Measurements from ENCODE around the gene MAPRE2.
"Not testable (repeated sequence)": the region's sequence is repeated elsewhere in the genome, so short reads cannot be mapped to it uniquely, and the experiment has no call there.

MAPRE2 gene

DNA sequence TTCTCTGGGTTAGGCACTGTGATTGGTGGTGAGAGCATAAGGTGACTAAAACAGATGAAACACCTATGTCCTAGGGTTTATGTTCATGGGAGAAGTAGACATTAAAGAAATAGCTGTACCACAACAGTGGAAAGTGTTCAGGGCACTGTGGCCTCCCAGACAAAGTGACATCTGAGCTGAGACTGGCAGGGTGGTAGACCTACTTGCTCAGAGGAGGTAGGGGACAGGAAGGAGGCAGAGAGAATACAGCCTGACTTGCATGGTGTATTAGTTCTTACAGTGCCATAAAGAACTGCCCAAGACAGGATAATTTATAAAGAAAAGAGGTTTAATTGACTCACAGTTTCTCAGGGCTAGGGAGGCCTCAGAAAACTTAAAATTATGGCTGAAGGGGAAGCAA is 82.6 kb downstream of the MAPRE2 start:
- no peak for DNase-seq (ENCODE audit: low spot score)

DNA sequence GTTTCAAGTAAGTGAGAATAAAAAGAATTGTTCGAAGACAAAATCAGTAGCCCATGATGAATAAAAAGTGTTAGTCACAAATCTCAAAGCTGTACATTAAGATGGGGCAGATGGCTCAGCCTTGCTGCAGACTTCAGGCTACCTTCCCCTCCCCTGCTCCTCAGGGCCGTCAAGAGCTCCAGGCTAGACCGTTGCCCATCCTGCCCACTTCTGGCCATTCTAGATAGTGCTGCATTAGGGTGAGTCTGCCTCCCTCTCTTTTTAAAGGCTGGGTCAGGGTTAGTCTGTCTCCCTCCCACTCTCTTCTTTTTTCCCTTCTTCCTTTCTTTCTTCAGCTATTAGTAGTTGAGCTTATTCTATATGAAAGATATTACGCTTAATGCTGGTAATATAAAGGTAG is 86.0 kb downstream of the MAPRE2 start:
- no peak for DNase-seq (ENCODE audit: low spot score)

DNA sequence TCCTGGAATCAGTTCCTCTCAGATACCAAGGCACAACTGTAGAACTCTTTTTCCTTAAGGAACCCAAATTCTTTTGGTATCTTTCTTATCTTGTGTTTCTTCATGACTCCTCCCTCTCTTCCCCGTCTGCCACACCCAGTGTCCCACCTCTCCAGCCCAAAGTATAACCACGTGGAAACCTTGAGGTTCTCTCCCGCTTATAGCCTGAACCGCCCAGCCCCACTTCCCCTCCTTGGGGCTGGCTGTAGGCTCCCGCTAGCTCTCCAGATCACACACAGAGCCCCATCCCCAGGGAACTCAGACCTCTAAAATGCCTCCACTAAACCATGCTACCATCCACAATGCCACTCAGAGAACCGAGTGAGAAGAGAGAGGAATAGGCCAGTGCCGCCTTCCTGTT is 87.5 kb downstream of the MAPRE2 start:
- no peak for DNase-seq (ENCODE audit: low spot score)

DNA sequence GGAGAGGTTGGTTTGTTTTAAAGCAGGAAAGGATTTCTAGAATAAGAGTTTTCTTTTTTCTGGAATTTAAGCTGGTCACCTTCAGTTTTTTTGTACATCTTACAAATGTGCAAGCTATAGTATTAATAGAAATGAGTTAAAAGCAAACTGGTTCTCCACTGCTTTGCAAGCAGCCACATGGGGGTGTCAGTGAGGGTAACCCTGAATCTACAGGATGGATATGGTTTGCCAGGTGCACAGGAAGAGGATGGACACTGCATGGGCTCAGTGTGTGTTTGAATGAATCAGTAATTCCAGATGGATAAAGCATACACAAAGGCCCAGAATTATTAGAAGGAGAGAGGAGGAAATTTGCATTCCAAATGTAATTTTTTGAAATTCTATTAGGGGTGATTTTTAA is 89.0 kb downstream of the MAPRE2 start:
- no peak for DNase-seq (ENCODE audit: low spot score)

DNA sequence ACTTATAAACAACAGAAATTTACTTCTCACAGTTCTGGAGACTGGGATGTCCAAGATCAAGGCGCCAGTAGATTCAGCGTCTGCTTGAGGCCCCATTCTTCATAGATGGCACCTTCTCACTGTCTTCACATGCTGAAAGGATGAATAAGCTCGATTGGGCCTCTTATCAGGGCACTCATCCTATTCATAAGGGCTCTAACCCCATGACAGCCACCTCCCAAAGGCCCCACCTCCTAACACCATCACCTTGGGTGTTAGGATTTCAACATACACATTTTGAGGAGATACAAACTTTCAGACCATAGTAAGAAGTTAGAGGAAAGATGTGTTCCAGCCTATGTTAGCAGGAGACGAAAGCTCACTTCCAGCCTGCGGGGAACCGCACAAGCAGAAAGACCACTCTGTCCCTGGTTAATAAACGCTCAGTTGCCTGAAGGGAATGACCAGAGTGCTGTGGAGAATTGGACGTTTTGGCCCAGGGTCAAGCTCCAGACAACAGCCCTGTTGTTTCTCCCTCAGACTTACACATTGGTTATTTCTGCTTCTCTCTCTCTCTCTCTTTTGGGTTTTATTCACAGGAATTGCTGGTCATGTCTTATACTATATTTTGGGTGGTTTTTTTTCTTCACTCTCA is 90.3 kb downstream of the MAPRE2 start:
- no peak for DNase-seq (ENCODE audit: low spot score)

DNA sequence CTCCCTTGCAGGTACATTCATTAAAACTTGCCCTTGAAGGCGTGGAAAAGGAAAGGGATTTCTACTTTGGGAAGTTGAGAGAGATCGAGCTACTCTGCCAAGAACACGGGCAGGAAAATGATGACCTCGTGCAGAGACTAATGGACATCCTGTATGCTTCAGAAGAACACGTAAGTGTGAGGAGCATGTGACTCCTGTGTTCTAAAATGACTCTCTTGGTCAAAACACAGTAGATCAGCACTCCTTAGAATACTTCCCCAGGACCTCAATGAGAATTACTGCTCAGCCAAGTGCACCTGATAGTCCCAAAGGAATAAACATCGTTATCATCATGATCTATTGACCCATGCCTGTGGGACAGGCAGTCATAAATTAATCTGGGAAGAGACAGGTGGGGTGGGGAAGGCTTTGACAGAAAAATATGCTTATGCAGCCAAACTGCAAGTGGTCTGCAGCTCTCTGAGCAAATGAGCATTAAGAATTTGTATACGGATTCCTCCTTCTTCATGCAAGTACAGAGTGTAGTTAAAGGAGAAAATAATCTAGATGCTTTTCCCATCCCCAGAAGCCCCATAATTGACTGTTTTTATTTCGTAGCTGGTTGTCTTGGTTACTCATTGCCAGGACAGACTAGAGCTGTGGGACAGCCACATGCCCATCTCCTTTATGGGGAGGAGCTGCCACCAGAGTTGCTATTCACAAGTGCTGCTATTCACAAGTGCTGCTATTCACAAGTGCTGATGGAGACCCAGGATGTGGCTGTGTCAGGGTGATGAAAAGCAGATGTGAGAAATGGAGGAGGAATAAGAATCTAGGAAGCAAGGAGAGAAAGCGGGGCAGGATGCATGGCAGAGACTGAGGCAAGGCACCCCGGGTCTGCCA is 91.0 kb downstream of the MAPRE2 start:
- no peak for DNase-seq (ENCODE audit: low spot score)

DNA sequence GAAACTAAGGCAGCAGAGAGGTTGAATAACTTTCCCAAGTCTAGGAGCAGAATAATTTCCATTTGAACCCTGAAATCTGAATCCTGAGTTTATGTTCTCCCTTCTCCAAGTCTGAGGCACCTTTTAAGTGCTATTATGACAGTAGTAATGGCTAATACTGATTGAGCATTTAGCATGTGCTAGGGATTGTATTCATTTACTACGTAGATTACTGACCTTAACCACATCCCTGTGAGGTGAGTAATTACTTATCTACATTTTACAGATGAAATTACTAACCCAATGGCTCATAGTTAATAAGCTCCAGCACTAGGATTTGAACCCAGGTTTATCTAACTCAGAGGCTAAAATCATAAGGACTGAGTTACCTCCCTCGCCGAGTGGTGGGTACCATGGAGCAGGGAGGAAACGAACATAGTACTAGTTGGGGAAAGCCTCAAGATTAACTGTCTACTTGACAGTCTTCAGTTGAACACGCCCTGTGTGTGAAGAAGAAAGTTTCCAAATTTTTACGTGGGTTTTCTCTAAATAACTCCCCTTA is 93.0 kb downstream of the MAPRE2 start:
- no peak for DNase-seq (ENCODE audit: low spot score)

DNA sequence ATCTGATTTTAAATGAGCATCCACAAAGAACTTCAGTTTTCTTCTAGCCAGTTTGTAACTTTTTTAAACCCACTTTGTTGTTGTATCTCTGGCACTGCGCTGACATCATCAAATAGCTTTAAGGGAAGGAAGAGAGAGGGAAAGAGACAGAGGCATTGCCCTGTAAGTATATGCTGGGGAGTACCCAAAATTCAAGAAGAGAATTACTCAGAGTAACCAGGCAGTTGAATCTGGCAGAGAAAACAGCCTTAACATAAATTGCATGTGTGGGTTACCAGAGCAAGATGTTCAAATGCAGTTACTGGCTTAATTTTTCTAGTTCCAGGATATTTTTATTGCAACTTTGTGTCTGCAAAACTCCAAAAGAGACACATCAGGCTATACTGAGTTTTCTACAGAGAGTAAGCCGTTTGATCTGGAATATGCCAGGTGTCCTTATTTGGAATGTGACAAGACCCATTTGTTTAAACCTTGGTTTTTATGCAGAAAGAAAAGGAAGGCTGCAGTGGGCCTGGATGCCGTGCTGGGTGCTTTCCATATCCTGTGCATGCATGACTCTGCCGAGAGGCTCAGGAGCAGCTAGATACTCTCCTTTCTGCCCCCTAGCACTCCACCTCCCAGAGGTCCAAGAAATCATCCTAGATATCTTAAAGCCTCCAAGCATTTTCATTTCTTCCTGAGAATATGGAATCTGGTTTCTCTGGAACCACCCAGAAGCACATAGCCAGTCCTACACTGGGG is 93.7 kb downstream of the MAPRE2 start:
- no peak for DNase-seq (ENCODE audit: low spot score)

DNA sequence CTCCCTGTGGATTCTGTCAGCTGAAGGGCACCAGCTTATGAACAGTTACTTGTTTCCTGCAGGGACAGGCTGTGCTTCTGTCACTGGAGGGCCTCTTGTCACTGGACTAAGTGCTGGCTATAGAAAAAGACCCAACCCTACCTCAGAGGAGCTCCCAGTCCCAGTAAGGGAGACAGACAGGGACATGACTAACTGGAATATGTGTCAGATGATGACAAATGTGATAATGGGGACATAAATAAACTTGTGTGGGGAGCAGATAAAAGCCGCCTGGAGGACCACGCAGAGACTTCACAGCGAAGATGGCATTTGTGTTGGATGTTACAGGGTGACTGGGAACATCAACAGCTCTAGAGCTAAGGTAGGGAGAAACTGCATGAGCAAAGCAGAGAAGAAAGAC is 95.0 kb downstream of the MAPRE2 start:
- no peak for DNase-seq (ENCODE audit: low spot score)

DNA sequence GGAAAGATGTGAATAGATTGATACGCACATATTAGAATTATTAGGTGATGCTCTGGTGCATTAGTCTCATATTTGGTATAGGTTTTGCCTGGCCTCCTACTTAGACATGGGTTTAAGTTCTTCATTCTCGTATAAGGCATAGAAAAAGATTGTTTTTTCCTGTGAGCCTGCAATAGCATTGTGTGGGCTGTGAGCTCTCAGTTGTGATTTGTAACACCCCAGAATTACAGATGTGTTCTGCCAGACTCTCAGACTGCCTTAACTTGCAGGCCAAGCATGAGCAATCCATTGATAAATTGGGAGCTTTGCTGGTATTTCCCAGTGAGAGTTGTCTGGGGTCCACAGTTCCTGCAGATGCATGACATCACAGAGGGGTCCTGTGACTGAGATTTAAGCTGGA is 95.7 kb downstream of the MAPRE2 start:
- DNase-seq (ENCODE audit: low spot score) = no peak

DNA sequence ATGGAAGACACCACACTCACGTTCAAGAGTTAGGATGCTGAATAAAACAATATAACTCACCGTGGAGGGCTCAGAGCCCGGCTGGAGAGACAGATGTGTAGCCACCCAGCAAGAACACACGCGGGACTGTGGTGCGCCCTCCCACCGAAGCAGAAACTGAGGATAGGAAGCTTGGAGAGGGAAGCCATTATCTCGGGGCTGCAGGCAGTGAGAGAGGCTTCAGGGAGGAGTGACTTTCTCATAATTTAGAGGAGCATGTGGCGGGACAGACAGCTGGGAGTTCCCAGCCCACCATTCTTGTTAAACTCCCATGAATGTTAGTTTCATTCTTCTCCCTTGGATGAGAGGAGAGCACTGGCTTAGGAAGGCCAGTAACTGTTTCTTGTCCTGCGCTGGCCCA is 96.4 kb downstream of the MAPRE2 start:
- DNase-seq (ENCODE audit: low spot score) = no peak

DNA sequence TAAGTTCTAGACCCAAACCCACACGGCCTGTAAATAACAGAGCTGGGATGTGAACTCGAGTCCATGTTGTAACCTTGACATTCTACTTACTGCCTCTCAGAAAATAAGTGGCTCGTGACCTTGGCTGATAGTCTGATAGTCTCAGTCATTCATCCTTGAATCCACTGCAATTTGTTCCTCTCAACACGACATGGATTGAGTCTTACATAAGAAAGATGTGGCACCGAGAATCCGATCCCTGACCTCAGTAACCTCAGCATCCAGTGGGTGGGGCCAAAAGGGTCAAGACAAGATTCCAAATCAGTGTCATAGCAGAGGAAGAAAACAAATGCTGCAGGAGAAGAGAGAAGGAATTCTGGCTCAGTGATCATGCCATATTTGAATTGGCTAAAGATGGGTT is 97.6 kb downstream of the MAPRE2 start:
- DNase-seq (ENCODE audit: low spot score) = no peak

DNA sequence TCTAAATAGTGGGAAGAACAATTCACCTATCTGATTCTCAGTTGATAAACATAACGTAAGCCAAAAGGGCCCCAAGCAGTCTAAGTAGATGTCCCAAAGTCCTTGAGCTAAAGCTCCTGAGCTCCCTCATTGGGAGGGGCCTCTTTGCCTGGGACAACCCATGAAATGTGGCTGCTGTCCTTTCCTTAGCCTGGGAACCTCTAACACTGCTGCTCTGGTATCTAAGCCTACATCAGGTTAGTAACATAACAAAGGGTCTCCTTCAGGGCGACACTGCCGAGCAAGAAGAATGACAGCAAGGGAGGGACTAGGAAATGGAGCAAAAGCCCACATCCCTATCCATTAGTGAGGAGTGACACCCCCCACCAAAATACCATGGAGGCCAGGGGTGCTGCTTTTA is 98.3 kb downstream of the MAPRE2 start:
- DNase-seq (ENCODE audit: low spot score) = no peak

DNA sequence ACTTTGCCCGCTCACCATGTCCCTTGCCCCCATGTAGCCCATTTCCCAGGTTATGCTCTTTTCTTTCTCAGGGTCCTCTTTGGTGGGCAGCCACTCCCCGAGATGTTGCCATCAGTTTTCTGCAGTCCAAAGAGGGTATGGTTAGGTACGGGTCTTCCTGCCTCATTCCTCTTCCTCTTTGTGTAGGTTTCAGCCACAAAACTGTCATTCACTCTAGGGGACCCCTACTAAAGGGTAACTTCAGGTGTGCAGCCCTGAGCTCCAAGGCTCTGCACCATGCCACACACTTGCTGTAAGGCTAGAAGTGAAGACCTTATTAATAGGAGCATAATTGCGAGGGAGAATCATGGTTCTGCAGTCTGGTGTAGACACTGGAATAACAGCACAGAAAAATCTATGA is 99.9 kb downstream of the MAPRE2 start:
- DNase-seq (ENCODE audit: low spot score) = no peak

DNA sequence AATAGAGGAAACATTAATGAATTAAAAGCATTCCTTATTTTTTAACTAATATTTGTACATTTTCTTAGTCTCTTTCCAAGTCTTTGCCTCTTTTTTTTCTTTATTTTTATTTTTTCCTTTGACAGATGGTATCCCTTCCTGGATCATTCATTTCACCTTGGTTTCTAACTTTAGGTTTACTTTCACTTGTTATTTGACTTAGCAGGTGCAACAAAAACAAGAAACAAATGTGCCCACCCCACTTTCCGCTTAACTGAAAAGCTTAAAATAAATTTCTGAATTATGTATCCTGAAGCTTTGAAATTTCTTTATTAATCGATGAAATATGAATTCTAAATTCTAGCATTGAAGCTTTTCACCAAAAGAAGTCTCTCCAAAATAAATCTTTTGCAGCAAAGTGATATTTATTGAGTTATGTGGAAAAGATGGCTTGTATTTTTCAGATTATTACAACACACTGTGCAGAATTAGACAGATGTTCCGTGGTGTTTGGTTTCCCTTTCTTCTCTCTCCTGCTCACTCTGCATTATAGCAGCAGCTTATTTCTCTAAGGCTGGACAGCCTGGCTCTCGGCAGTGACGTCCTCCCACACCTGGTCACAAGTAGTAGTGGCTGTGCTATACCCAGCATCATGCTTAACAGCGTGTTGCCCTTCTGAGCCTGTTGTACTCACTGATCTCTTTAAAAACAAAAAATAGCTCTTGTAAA is 100.5 kb downstream of the MAPRE2 start:
- DNase-seq (ENCODE audit: low spot score) = no peak

DNA sequence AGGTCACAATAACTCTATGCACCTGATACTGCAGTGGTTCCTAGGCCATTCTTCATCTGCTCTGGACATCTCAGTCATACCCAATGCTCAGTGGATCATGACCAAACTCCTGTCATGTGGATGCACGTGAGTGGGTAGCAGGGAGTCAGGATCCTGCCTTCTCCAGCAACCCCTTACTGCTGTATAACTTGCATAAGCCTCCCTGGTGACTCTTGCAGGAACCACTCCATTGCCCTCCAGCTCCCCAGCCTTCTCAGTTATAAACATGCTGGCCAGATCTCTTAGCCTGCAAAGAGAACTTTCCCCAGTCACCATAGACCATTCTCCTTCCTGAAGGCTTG is 101.0 kb downstream of the MAPRE2 start:
- DNase-seq (ENCODE audit: low spot score) = no peak

DNA sequence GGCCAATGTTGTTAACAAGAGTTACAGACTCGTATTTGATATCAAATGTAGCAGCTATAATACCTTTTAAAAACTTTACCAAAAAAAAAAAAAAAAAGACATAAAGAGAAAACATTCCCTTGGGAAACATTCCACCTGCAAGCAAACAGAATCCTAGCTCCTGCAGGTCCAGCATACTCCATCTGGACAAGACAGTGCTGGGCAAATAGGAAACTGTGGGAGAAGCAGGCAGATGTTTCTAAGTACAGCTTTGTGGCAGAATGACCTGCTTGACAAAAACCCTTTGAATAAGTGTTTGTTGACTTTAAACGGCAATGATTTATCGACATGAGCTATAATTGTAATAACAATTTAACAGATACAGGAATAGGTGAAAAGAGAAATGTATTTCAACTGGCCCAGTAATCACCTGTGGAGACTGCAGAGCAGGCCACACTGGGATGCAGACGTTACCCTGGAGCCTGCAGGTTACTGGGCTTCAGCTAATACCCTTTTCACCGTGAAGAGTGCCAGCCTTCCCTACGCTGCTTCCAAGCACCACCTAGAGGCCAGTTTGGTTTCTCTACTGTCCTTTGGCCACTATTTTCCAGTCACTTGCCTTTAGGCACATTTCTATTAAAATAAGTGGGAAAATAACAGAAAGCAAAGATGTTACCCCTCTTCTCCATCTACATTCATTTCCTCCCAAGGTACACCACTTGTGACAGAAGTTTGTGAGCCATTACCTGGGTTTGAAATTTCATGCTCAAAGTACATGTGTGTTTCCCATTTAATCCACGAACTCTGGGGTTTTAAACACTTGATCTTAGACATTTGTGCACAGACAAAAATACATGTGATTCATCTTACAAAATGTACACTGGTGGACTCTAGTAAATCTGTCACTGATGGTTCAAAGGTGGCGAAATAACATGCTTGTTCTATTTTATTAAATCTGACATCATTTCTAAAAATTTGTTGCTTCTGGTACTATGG is 102.7 kb downstream of the MAPRE2 start:
- DNase-seq (ENCODE audit: low spot score) = peak; percentile 69

DNA sequence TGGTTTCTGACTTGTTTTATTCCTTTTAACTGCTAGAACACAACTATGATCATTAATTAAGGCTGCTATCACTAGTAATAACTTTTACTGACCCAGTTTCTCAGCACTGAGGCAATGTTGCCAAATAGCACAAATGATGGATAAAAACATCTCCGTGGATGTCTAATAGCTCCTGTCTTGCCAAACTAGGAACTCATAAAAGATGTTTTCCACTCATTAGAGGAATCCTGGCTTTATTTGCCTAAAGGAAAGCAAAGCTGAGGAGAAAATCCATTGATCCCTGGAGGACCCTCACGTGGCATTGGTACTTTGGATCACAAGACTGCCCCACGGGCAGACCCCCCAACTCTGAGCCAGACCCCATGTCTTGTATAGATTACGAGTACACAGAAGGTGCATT is 103.5 kb downstream of the MAPRE2 start:
- DNase-seq (ENCODE audit: low spot score) = no peak

DNA sequence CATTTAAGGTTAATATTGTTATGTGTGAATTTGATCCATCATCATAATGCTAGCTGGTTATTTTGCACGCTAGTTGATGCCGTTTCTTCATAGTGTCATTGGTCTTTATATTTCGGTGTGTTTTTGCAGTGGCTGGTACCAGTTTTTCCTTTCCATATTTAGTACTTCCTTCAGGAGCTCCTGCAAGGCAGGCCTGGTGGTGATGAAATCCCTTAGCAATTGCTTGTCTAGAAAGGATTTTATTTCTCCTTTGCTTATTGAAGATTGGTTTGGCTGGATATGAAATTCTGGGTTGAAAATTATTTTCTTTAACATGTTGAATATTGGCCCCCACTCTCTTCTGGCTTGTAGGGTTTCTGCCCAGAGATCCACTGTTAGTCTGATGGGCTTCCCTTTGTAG is 109.0 kb downstream of the MAPRE2 start:
- DNase-seq (ENCODE audit: low spot score) = not testable (repeated sequence)

DNA sequence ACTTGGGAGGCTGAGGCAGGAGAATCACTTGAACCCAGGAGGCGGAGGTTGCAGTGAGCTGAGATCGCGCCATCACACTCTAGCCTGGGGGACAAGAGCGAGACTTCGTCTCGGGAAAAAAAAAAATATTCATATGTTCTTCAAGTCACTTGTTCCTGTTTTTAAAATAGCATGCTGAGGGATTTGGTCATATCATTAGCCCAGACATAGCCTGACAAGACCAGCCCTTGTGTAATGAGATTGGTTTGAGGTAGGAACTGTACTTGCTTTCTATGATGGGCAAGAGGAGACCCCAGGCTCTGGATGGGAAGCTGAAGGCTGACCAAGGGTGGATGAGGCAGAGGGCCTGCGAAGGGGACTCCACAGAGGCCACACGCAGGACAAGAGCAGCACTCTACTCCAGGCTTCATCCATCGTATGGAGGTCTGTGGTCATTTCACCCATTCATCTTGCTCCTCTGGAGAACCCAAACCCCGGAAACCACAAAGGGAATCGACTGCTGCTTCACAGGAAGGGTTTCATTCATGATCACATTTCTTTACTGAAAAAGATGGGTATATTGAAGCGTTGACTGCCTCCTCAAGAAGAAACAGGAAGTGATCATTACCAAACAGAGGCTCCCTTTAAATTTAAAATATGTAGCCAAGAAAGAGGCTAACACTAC is 112.5 kb downstream of the MAPRE2 start:
- no peak for DNase-seq (ENCODE audit: low spot score)

Data from AG20443 (cell line).